ENCODE measurements around the gene PLEKHG7.
"Not testable (repeated sequence)": the region's sequence is repeated elsewhere in the genome, so short reads cannot be mapped to it uniquely, and the experiment has no call there.

Gene PLEKHG7, protein sequence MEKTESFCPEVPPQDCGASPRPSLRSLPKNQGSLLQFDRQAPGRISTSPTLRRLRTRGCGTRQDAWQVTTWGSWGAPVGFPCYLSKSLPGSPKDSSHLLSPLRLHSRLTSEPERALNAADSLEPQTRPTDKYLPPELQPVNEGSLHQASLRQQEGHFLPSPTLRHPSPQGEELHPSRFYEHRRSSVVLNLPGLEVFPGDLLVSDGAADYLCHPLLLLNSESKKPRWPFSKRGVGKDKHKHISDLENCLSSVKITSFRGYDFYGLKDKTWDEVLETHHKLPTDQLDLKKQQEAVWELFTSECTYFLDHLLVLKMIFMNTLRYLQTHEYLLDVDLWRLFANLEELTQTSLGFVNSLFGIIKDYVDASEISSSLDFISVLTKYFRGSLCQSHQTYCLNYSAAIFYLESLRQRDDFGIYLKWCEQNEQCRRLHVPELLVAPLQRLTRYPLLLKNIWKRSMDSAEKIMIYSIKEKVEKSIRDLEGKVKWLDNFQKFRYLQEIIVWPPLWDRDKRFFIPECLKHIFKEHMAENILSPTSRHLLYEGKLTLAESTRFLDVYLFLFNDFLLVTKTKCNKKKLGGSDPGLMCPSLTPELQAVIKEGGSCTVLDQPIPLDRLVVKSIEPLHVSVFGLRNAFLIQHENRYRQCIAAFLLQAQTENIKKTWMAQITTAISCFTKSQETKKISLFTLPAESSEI

DNA sequence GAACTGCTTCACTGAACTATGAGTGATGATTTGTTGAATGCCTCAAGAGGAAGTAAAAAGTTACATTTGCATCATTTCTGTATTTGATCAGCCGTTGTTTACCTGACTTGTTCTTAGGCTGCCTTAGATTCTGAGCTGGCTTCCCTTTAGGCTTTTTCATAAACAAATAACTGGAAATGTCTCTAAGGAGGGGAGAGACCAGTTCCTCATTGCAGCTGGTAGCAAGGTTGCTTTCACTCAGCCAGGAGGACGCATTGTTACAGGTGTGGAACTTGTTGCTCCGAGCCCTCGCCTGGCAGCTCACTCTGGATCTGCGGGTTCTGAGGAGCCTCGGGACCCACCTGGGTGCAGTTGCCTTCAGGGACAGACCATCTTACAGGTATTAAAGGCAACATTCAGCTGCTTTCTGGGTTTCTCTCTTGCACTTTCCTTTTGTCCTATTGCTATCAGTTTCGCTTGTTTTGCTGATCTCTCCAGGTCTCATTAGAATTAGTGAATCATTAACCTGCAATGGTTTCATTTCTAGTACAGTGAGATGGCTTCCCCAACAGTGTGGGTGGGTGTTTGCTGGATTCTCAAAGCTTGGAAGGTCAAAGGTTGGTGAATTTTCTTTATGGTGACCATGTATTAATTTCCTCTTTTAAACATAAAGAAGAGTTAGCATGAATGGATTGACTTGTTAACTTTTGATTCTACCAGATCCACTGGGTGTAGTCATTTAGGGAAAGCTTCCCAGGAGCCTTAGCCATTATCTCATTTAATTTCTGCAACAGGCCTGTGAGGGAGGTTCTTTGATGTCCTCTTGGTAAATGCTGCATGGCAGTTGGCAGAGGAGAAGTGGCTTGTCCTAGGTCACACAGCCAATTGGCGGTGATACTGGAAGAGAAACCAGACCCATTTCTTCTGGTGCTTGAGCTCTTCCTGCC, at the start of gene PLEKHG7:
Gene PLEKHG7 (plus strand): TSS at position 236 of the 926 bp plus-strand sequence. CDS start 3,643 bp downstream, outside the sequence.
- DNase-seq (ENCODE audit: low read depth): no peak

DNA sequence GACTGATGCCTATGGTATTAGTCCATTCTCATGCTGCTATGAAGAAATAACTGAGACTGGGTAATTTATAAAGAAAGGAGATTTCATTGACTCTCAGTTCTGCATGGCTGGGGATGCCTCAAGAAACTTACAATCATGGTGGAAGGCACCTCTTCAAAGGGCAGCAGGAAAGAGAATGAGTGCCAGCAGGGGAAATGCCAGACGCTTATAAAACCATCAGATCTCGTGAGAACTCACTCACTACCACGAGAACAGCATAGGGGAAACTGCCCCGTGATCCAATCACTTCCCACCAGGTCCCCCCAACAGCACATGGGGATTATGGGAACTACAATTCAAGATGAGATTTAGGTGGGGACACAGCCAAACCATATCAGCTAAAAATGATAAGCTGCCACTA, 48.5 kb upstream of the PLEKHG7 start:
- not testable (repeated sequence) for DNase-seq (ENCODE audit: low read depth)

DNA sequence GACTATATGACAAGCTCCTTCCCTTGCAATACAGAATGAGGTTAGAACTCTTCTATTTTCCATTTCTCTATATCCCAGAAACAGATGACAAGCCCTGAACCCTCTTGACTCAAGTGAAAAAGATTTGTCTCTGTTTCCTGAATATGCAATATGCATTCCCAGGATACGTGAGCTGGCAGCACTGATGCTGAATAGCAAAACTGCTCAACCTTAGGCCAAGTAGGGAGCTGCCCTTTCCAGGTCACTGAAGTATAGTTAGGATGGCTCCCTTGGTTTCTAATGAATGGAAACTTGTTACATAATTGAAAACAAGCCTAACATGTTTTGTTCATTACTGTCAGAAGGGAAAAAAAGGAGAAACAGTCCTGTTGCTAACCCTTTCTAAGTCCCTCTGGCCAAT, 47.9 kb upstream of the PLEKHG7 start:
- peak; percentile 51 for DNase-seq (ENCODE audit: low read depth)

DNA sequence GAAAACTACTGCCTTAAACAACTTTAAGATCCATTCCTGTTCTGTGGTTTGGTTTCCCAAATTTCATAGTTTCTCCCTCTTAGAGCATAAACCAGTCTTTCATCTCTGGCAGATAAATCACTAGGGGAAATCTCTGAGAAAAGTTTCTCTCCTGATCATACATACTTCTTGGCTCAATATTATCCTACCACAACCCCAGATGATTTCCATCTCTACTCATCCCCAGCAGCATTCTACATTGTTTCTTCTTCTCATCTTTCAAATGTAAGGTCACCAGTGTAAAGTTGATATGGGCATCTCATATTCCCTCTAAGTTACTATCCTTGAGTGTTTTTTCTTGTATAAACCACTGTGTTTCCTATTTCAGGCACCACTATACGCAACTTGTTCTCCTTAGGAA, 45.9 kb upstream of the PLEKHG7 start:
- DNase-seq (ENCODE audit: low read depth): no peak

DNA sequence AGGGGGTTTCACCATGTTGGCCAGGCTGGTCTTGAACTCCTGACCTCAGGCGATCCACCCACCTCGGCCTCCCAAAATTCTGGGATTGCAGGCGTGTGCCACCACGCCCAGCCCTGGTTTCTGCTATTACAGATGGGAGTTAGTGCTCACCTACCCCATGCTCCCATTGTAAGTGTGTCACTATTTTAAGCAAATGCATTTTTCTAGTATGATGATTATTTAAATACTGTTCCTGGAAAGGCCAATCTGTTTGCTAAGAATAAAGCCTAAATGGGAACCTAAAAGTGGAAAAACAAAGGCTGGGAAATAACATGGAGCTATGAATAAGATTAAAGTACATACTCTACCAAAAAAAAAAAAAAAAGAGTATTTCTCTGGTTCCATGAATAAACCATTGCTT, 45.0 kb upstream of the PLEKHG7 start:
- no peak for DNase-seq (ENCODE audit: low read depth)

DNA sequence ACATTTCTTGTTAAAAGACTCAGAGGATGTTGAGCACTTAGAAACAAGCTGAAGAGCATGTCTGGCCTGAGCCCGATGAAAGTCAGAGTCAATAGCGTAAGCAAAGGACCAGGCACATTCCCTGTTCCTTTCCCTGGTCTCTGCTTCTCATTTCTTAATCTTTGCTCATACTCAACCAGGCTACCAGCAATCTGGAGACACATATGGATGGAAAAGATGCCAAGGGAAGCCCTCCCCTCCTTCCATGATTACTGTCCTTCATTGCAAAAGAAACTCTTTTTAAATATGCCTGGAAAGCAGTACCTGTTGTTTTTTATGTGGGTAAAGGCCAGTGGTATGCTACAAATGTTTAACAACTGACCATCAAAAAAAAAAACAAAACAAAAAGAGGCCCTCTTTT, 44.2 kb upstream of the PLEKHG7 start:
- no peak for DNase-seq (ENCODE audit: low read depth)

DNA sequence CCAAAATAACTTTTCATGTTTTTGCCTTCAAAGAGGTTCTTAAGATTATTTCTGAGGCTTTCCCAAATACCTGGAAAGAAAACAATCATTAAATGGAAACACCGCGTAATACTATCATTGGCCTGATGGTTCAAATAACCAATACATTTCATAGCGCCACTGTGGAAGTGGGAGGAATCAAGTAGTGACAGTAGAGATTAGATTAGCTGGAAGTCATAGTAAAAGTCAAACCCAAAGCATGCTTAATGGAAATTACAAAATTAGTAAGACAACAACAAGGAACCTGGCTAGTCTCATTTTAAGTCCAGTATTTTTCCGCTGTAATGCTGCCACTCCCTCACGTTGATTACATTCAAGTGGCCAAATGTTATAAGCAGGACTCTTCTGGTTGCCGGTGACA, 41.5 kb upstream of the PLEKHG7 start:
- DNase-seq (ENCODE audit: low read depth): no peak

DNA sequence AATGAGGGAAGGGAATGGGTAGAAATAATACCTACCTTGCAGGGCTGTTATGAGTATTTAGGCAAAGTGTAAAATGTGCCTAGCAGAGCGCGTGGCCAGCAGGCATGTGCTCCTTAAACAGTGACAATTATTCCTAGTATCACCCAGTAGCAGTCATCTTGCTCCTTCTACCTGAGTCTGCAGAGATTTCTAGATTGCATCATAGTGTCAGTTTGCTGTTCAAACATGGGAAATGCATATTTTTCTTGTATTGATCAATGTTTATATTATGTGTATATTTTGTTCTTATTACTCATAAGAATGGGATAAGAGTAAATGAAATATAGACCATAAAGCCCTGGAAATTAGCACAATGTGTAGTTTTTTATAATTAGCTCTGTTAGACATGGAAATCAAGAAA, 37.3 kb upstream of the PLEKHG7 start:
- no peak for DNase-seq (ENCODE audit: low read depth)

DNA sequence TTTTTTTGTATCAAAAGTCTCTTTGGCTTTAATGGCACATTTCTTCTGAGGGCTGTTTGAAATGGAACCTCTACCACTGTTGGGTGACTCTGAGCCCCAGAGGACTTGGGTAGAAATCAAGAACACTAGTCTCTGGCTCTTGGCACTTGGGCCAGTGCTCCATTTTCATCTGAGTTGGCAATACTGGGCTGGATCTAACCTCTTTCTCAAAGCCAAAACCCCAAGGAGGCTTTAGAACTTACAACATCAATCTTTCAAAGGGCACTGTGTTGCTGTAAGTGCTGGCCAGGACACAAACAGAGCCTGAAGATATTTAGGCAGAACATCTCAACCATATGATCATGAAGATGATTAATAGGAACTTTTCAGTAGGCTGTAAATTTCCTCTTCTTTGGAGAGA, 34.0 kb upstream of the PLEKHG7 start:
- no peak for DNase-seq (ENCODE audit: low read depth)

DNA sequence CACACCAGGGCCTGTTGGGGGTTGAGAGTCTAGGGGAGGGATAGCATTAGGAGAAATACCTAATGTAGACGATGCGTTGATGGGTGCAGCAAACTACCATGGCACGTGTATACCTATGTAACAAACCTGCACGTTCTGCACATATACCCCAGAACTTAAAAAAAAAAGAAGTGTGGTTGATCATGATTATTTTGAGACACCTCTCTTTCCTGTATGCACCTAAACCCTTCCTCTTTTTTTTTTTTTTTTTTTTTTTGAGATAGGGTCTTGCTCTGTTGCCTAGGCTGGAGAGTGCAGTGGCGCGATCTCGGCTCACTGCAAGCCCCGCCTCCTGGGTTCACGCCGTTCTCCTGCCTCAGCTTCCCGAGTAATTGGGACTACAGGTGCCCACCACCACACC, 31.3 kb upstream of the PLEKHG7 start:
- DNase-seq (ENCODE audit: low read depth): not testable (repeated sequence)

DNA sequence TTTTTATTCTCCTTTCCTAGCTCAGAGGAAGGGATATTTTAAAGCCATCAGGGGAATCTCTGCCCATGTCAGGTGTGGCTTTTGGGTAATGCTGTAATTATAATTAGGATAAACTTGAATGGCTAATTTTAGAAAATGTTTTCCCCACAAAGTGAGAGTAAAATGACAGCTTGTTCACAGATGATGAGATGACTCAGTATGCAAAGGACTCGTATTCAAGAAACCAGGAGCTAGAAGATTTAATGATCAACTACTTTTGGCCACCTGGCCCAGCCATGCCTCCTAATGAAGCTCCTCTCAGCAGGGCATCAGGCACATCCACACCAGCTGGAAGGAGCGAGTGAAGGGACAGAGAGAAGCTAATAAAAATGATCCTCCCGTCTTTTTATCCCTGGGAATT, 29.0 kb upstream of the PLEKHG7 start:
- DNase-seq (ENCODE audit: low read depth): no peak

DNA sequence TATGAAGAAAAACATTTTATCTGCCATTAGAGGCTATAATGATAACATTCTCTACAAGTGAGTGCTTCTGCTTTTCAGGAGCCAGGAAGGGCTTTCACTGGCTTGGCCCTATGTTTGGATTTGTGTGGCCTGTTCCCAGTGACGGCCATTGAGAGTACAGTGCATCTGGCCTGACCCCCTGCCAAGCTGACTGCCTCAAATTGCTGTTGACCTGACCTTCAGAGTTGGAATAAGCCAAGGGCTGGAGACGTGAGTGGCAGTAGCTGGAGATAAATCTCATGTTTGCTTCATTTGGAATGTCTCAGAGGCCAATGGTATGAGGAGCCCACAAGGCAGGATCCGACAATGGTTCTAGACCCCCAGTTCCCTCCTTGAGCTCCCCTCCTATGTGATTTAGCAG, 28.3 kb upstream of the PLEKHG7 start:
- no peak for DNase-seq (ENCODE audit: low read depth)

DNA sequence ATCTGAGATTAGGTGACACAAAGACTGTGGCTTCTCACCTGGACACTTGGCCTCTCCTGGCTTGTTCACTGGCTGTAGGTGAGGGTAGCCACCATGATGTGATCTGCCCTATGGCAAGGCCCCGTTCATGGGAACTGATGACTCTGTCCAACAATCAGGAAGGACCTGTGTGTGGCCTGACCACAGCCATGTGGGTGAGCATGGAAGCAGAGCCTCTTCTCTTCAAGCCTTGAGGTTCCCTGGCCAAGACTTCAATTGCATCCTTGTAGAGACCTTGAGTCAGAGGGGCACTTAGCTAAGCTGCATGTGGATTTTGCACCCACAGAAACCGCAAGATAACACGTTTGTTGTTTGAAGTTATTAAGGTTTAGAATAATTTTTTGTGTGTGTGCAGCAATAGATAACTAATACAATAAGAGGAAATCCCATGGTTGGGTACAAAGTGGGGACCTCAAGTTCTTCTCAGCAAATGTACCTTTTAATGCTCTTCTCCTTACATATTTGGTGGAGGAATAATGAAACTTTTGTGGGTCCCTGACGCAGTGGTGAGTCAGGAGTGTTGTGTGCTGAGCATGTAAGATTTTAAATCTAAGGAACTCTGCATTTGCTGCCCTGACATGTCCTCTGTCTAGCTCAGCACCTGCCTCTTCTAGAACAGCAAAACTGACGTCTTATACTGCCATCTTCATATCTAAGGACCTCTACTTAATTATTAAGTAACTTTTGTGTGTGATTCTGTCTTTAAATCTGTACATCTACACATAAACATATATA, 27.5 kb upstream of the PLEKHG7 start:
- DNase-seq (ENCODE audit: low read depth): peak; percentile 4

DNA sequence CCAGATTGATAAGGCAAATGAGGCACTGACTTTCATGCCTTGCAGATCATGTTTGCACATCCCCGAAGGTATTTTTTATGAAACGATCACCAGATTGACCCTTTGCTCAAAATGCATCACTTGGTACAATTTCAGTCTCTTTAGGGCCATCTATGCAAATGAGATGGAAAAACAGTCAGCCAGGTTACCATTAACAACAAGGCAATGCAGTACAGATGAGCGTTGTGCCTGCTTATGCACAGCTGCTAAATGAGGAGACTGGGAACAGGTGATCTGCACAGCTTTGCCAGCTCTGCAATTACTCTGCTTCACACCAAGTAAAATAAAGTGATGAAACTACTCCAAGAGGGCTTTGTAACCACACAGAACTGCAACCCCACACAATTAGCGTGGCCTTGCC, 26.1 kb upstream of the PLEKHG7 start:
- no peak for DNase-seq (ENCODE audit: low read depth)

DNA sequence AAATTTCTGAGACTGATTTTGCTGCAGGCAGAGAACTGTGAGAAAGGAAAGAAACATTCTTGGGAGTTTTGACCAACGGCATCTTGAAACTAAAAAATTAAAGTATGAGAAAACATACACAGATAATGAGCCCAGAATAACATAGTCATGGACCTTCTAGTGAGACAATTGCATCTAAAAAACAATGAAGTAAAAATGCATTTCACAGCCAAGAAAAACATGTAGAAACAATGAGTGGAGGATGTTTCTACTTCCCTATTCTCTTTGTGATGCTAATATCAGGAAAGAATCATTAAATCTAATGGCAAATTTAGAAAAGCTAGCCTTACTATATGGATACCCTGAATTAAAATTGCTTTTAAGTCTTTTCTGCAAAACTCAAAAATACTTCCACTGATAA, 12.2 kb upstream of the PLEKHG7 start:
- DNase-seq (ENCODE audit: low read depth): no peak

DNA sequence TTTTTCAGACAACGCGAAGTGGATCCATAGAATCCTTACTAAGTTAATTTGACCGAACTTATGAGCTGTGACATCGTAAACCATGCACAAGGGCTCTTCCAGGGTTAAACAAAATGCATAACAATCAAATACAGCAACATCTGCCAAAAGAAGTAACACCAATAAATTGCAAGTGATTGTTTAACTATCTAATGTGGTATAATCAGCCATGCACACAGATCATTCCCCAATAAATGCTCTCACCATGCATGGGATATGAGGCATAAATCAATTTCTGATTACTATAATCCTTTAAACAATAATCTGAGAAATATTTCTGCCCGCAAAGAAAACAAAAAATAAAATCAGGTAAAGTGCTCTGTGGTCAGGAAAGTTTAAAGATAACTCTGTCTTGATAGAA, 7.7 kb upstream of the PLEKHG7 start:
- no peak for DNase-seq (ENCODE audit: low read depth)

DNA sequence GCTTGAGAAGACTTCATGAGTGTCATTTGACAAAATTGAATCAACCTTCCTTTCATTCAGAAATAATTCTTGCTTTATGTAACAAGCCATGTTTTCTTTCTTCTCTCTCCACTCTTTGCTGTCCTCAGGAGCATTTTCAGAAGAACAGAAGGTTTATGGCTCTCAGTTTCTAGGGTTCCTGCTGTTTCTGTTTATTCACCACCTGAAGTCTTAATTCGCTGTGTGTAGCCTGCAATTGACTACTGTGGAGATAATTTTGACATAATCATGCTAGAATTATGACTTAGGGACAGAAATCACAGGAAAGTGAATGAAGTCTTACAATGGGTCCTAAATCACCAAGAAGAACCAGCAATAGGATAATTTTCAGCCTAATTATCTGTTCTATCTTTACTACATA, 7.2 kb upstream of the PLEKHG7 start:
- DNase-seq (ENCODE audit: low read depth): no peak

DNA sequence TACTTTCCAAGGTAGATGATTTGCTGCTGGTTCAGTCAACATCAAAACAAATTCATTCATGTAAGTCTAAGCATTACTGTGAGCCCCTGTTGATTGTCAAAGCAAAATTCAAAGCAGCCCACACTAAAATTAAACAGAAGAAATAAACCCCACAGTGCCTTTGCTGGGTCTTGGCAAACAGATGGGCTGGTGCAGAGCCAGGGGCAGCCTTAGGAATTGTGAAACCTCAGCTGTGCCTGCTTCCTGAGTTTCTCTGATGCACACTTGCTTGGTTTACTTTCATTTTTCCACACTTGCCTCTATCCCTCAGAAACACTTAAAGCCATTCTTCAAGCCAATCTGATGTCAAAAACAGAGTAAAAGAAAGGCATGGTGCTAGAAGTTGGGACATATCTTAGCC, 6.6 kb upstream of the PLEKHG7 start:
- peak; percentile 70 for DNase-seq (ENCODE audit: low read depth)

DNA sequence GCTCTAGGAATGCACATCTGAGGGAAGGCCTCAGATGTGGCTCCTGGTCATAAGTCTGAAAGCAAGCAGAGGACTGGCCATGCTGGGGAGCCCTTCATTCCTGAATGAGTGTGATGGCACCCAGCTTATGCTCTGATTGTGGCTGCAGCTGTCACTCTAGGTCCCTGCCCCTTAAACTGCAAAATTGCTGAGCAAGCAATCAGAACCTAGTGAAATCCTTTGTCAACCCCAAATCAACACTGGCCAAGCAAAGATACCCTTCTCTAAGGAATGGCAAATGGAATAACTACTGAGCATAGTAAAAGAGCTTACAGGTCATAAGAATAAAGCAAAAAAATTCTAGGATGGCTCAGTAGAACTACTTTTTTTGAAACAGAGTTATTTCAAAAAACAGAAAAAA, 4.3 kb upstream of the PLEKHG7 start:
- DNase-seq (ENCODE audit: low read depth): no peak

DNA sequence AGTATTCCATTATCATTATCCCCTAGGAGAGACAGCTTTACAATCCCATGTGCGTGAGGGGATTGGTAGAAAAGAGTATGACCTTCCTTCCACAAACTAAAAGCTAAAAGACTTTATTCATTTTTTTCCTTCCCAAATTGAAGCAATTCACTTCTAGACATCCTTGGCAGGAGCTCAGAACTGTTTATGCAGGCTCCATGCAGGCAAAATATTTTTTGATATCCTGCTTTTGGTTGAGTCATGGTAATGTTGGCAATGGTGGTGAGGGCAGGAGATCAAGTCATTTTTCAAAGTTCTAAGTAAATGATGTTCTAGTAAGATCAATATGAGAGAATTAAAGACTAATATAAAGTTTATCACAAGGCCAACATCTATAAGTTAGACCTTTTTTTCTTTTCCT, 1.3 kb upstream of the PLEKHG7 start:
- DNase-seq (ENCODE audit: low read depth): no peak

DNA sequence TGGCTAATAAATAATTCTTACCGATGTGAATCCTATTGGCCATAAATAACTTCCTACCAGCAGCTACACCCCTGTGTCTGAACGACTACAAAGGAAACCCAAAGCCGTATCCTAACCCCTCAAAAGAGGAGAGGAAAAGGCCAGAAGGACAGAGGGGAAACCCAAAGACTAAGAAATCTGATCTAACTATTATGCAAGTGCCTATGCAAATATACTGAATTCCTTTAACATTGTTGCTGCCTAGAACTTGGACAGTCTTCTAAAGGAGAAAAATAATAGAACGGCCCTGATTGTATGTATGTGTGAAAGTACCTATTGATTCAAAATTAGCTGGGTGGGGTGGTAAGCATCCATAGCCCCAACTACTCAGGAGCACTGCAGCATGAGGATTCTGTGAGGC, 997 bp downstream of the PLEKHG7 start:
- no peak for DNase-seq (ENCODE audit: low read depth)

DNA sequence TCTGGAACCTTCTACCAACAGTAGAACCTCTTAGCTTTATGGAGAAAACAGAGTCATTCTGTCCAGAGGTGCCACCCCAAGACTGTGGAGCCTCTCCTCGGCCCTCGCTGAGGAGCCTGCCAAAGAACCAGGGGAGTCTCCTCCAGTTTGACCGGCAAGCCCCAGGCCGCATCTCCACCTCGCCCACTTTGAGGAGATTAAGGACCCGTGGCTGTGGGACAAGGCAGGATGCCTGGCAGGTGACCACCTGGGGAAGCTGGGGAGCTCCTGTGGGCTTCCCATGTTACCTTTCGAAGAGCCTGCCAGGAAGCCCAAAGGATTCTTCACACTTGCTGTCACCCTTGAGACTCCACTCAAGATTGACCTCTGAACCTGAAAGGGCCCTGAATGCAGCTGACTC, 3.8 kb downstream of the PLEKHG7 start:
- no peak for DNase-seq (ENCODE audit: low read depth)
